MM.1S (cell line): ENCODE results near the gene AZIN2.

Experiments
- DNase-seq: peaks from one replicate; pipeline ENCODE4 v3.0.0-alpha.2; 2015
- H2AFZ ChIP-seq: fragments of 300-600 bp; sonication (generic); 2 replicates; pipeline ENCODE4 v1.6.0; 2016; ENCODE audit warnings: antibody characterized with exemption, low read length
- H3F3A ChIP-seq: fragments of 300-600 bp; sonication (generic); 2 replicates; pipeline ENCODE4 v1.6.1; 2016; ENCODE audit warnings: mild to moderate bottlenecking, antibody characterized with exemption, low read length, moderate library complexity, mixed read lengths; ENCODE audit not compliant: insufficient read depth
- H3K27ac ChIP-seq: fragments of 300-600 bp; sonication (generic); 2 replicates; pipeline ENCODE4 v1.5.1; 2016; ENCODE audit warnings: mild to moderate bottlenecking, low read length
- H3K27me3 ChIP-seq: fragments of 300-600 bp; sonication (generic); replicated peaks from 2 replicates; pipeline ENCODE4 v1.6.0; 2016; ENCODE audit warnings: low read length; ENCODE audit not compliant: insufficient read depth
- H3K36me3 ChIP-seq: fragments of 300-600 bp; sonication (generic); replicated peaks from 2 replicates; pipeline ENCODE4 v1.6.1; 2016; ENCODE audit warnings: mild to moderate bottlenecking, low read length, mixed read lengths; ENCODE audit not compliant: insufficient read depth
- H3K4me1 ChIP-seq: fragments of 300-600 bp; sonication (generic); 2 replicates; pipeline ENCODE4 v1.6.1; 2016; ENCODE audit warnings: low read length, mixed read lengths
- H3K4me2 ChIP-seq: fragments of 300-600 bp; sonication (generic); 2 replicates; pipeline ENCODE4 v1.6.0; 2016; ENCODE audit warnings: low read depth, low read length
- H3K4me3 ChIP-seq: fragments of 300-600 bp; sonication (generic); 2 replicates; pipeline ENCODE4 v1.5.1; 2016; ENCODE audit warnings: low read length, mixed read lengths
- H3K79me2 ChIP-seq: fragments of 300-600 bp; sonication (generic); 2 replicates; pipeline ENCODE4 v1.6.1; 2016; ENCODE audit warnings: mixed run types, low read length, mixed read lengths
- H3K9ac ChIP-seq: fragments of 300-600 bp; sonication (generic); 2 replicates; pipeline ENCODE4 v1.6.1; 2016; ENCODE audit warnings: low read length, mixed read lengths
- H3K9me2 ChIP-seq: fragments of 300-600 bp; sonication (generic); replicated peaks from 2 replicates; pipeline ENCODE4 v1.6.1; 2016; ENCODE audit warnings: mild to moderate bottlenecking, low read length, mixed read lengths; ENCODE audit not compliant: insufficient read depth
- H3K9me3 ChIP-seq: fragments of 300-600 bp; sonication (generic); replicated peaks from 2 replicates; pipeline ENCODE4 v1.6.1; 2016; ENCODE audit warnings: mild to moderate bottlenecking, low read length, mixed read lengths; ENCODE audit not compliant: insufficient read depth
- H4K20me1 ChIP-seq: fragments of 300-600 bp; sonication (generic); 2 replicates; pipeline ENCODE4 v1.6.1; 2016; ENCODE audit warnings: mild to moderate bottlenecking, low read length, moderate library complexity, mixed read lengths; ENCODE audit not compliant: insufficient read depth
- EZH2 ChIP-seq: fragments of 300-600 bp; sonication (generic); optimal IDR thresholded peaks from 2 replicates; pipeline ENCODE3; 2017; ENCODE audit warnings: low read depth, mild to moderate bottlenecking, antibody characterized with exemption, low read length, mixed read lengths
- EZH2phosphoT487 ChIP-seq: fragments of 300-600 bp; sonication (generic); IDR thresholded peaks from 2 replicates; pipeline ENCODE4 v1.6.1; 2018; ENCODE audit warnings: antibody characterized with exemption, low read length
- TF ChIP-seq, protein P1 (sequence below): fragments of 300-600 bp; sonication (generic); IDR thresholded peaks from 2 replicates; pipeline ENCODE4 v1.5.1; 2016; ENCODE audit warnings: antibody characterized with exemption, low read length, mixed read lengths

AZIN2 gene

DNA sequence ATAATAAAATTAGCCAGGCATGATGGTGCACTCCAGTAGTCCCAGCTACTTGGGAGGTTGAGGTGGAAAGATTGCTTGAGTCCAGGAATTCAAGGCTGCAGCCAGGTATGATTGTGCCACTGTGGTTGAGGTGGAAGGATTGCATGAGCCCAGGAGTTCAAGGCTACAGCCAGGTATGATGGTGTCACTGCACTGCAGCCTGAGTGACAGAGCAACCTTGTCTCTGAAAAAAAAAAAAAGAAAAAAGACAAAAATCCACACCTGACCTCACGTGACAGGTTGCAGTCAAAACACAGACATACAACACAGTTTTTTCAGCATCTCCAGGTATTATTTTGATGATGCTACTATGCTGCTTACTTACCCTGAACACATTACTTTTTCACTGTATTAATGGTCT, 39.9 kb upstream of the AZIN2 start:
- Histone ChIP-seq H3K27me3 (no peaks in the 10 kb centered on the region), H3K4me3 (no peak overlapping the region), H3K4me2 (no peak overlapping the region), H3F3A (no peaks in the 10 kb centered on the region), H3K4me1 (peaks cover 4% of the 10 kb centered on the region; the same call in 1 of the 2 replicates), H3K9me2 (no peaks in the 10 kb centered on the region), H4K20me1 (no peaks in the 10 kb centered on the region), H3K36me3 (no peaks in the 10 kb centered on the region), H3K79me2 (peaks cover 7% of the 10 kb centered on the region), H3K27ac (no peak overlapping the region), H3K9ac (no peak overlapping the region), H2AFZ (no peak overlapping the region), H3K9me3 (no peaks in the 10 kb centered on the region)
- no peak for TF ChIP-seq EZH2phosphoT487
- TF ChIP-seq EZH2: no peak
- TF ChIP-seq, protein P1, sequence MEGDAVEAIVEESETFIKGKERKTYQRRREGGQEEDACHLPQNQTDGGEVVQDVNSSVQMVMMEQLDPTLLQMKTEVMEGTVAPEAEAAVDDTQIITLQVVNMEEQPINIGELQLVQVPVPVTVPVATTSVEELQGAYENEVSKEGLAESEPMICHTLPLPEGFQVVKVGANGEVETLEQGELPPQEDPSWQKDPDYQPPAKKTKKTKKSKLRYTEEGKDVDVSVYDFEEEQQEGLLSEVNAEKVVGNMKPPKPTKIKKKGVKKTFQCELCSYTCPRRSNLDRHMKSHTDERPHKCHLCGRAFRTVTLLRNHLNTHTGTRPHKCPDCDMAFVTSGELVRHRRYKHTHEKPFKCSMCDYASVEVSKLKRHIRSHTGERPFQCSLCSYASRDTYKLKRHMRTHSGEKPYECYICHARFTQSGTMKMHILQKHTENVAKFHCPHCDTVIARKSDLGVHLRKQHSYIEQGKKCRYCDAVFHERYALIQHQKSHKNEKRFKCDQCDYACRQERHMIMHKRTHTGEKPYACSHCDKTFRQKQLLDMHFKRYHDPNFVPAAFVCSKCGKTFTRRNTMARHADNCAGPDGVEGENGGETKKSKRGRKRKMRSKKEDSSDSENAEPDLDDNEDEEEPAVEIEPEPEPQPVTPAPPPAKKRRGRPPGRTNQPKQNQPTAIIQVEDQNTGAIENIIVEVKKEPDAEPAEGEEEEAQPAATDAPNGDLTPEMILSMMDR: no peak
- DNase-seq: no peak

DNA sequence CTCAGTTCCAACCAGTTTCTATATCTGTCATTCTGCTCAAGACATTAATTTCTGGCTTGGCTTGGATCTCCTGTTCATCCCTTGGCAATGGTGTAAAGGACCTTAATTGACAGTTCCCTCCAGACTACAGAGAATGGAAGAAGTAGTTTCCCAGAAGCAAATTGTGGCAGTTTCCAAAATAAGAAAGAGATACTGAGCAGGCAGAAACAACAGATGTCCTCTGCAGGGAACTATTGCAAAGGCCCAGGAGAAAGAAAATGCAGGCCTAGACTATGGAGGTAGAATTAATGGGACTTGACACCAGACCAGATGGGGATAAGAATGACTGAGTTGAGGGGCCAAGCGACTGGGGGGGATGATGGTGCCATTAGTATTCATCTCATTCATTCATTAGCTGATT, 38.1 kb upstream of the AZIN2 start:
- no peaks in the 10 kb centered on the region for H3K27me3 ChIP-seq
- no peaks in the 10 kb centered on the region for H4K20me1 ChIP-seq
- H3K9ac ChIP-seq: no peak overlapping the region
- H3K36me3 ChIP-seq: no peaks in the 10 kb centered on the region
- no peak for DNase-seq
- H2AFZ ChIP-seq: no peak overlapping the region
- no peak overlapping the region for H3K4me2 ChIP-seq
- H3K9me3 ChIP-seq: no peaks in the 10 kb centered on the region
- H3K4me3 ChIP-seq: no peak overlapping the region
- no peak overlapping the region for H3K27ac ChIP-seq
- TF ChIP-seq EZH2phosphoT487 (no peak), EZH2 (no peak)
- TF ChIP-seq, protein P1: no peak
- H3K4me1 ChIP-seq: no peaks in the 10 kb centered on the region
- H3K79me2 ChIP-seq: no peaks in the 10 kb centered on the region
- no peaks in the 10 kb centered on the region for H3K9me2 ChIP-seq
- no peaks in the 10 kb centered on the region for H3F3A ChIP-seq

DNA sequence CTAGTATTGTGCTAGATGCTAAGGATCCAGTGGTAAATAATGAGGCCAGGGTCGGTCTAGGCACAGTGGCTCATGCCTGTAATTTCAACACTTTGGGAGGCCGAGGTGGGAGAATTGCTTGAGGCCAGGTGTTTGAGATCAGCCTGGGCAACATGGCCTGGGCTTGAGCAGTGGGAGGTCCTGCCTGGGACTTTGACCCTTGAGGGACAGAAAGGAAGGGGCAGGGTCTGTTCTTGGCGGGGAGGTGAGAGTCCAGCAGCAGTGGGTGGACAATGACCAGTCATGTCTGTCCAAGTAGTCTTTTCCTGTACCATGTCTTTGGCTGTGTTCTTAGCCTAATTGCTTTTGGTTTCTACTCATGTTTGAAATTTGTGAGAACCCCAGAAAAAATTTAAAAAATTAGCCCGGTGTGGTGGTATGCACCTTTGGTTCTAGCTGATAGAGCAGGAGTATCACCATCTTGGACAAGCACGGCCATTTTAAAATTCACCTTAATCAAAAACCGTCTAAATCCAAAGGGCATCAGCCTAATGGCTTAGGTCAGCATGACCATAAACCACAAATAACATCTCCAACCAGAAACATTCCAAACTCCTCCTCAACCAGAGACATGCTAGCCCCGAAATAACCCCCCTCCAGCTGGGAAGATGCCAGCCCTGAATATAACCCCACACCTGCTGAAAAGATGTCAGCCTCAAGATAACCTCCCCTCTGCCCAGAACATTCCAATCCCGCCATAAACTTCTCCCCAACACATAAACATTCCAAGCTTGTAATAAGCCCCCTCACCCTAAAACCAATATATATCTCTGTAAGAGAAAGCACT, 37.5 kb upstream of the AZIN2 start:
- H2AFZ ChIP-seq: no peak overlapping the region
- H3K9me2 ChIP-seq: no peaks in the 10 kb centered on the region
- no peaks in the 10 kb centered on the region for H3K79me2 ChIP-seq
- H3K27me3 ChIP-seq: no peaks in the 10 kb centered on the region
- H3K36me3 ChIP-seq: no peaks in the 10 kb centered on the region
- H3K27ac ChIP-seq: no peak overlapping the region
- no peaks in the 10 kb centered on the region for H3K4me1 ChIP-seq
- no peak for DNase-seq
- H3K9me3 ChIP-seq: no peaks in the 10 kb centered on the region
- H3K9ac ChIP-seq: no peak overlapping the region
- H3K4me2 ChIP-seq: no peak overlapping the region
- TF ChIP-seq EZH2phosphoT487 (no peak), EZH2 (no peak)
- TF ChIP-seq, protein P1: no peak
- no peaks in the 10 kb centered on the region for H3F3A ChIP-seq
- no peak overlapping the region for H3K4me3 ChIP-seq
- no peaks in the 10 kb centered on the region for H4K20me1 ChIP-seq
